Measurements from ENCODE around the gene EMILIN1. TPM values are rescaled to one million over a fixed set of nuclear protein-coding genes. Genes with fewer than 3 reads are reported as not detected.
A peak's percentile ranks its signal among the peaks of the same experiment; 100 is the strongest.

EMILIN1 gene
- total RNA-seq, 1 experiment from 2014 or later: 31.0 TPM

- Histone ChIP-seq H3K4me1 (ENCODE audit: insufficient read depth, low read length, poor library complexity, severe bottlenecking) (peaks cover 7% of the 10 kb centered on the region), H3K36me3 (ENCODE audit: insufficient read depth, low read length, poor library complexity, severe bottlenecking) (peaks cover 29% of the 10 kb centered on the region), H3K4me3 (ENCODE audit: low read depth, low read length, poor library complexity, severe bottlenecking) (peak overlapping the region; percentile 81), H3K9me3 (ENCODE audit: low read depth, low read length, poor library complexity, severe bottlenecking) (no peaks in the 10 kb centered on the region), H3K27me3 (replicated peaks; ENCODE audit: insufficient read depth, low read depth, low read length, poor library complexity) (no peaks in the 10 kb centered on the region), H3K27ac (ENCODE audit: low read depth, low read length, poor library complexity, severe bottlenecking) (peak overlapping the region; percentile 81)
- intact Hi-C loops (cut with micrococcal nuclease; ENCODE audit: unreplicated experiment): no loop called here
- CTCF ChIA-PET: interaction anchor here (0.6 to 1.2 kb wide), 3 partner anchors 49 to 147 kb away, joined by 3 to 9 read pairs (median 4); no protein-coding TSS in a partner anchor
- TSS peak; percentile 44 for BruUV-seq (replicated peaks)
- POLR2A ChIA-PET (ENCODE audit: low non-redundant PET): no interaction called here
- no peak for DNase-seq (ENCODE audit: low spot score)
- TF ChIP-seq, protein P1, sequence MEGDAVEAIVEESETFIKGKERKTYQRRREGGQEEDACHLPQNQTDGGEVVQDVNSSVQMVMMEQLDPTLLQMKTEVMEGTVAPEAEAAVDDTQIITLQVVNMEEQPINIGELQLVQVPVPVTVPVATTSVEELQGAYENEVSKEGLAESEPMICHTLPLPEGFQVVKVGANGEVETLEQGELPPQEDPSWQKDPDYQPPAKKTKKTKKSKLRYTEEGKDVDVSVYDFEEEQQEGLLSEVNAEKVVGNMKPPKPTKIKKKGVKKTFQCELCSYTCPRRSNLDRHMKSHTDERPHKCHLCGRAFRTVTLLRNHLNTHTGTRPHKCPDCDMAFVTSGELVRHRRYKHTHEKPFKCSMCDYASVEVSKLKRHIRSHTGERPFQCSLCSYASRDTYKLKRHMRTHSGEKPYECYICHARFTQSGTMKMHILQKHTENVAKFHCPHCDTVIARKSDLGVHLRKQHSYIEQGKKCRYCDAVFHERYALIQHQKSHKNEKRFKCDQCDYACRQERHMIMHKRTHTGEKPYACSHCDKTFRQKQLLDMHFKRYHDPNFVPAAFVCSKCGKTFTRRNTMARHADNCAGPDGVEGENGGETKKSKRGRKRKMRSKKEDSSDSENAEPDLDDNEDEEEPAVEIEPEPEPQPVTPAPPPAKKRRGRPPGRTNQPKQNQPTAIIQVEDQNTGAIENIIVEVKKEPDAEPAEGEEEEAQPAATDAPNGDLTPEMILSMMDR (conservative IDR thresholded peaks at IDR 0.05; ENCODE audit: low read depth, low read length): no peak
- no peak for TF ChIP-seq EZH2 (IDR thresholded peaks at IDR 0.05; ENCODE audit: borderline replicate concordance, low read depth, low read length, poor library complexity, severe bottlenecking)
Measured at GRCh38 chr2:27133195-27133875, 54.9 kb downstream of the EMILIN1 start.

GRCh38 chr2:27133905-27134780 lies 55.7 kb downstream of the EMILIN1 start, which contains the start of gene PREB:
PREB (minus strand) TSS chr2:27134636; CDS start chr2:27134421, 215 bp downstream.
- Histone ChIP-seq H3K27ac (ENCODE audit: low read depth, low read length, poor library complexity, severe bottlenecking) (peak within 1 kb of the TSS; percentile 81), H3K36me3 (ENCODE audit: insufficient read depth, low read length, poor library complexity, severe bottlenecking) (peaks cover 29% of the 10 kb centered on the region), H3K4me1 (ENCODE audit: insufficient read depth, low read length, poor library complexity, severe bottlenecking) (peaks cover 7% of the 10 kb centered on the region), H3K4me3 (ENCODE audit: low read depth, low read length, poor library complexity, severe bottlenecking) (peak within 1 kb of the TSS; percentile 81), H3K9me3 (ENCODE audit: low read depth, low read length, poor library complexity, severe bottlenecking) (no peaks in the 10 kb centered on the region), H3K27me3 (replicated peaks; ENCODE audit: insufficient read depth, low read depth, low read length, poor library complexity) (no peaks in the 10 kb centered on the region)
- peak; percentile 98 for DNase-seq (ENCODE audit: low spot score)
- no TSS peak for BruUV-seq (replicated peaks)
- TF ChIP-seq, protein P1 (conservative IDR thresholded peaks at IDR 0.05; ENCODE audit: low read depth, low read length): peak; percentile 30; the same call in 1 of the 2 replicates
- no peak for TF ChIP-seq EZH2 (IDR thresholded peaks at IDR 0.05; ENCODE audit: borderline replicate concordance, low read depth, low read length, poor library complexity, severe bottlenecking)
- POLR2A ChIA-PET (ENCODE audit: low non-redundant PET): no interaction called here
- CTCF ChIA-PET: interaction anchor here (0.6 to 1.2 kb wide), 4 partner anchors 48 to 322 kb away, joined by 3 to 9 read pairs (median 5); no protein-coding TSS in a partner anchor
- intact Hi-C loops (cut with micrococcal nuclease; ENCODE audit: unreplicated experiment): no loop called here

DNA sequence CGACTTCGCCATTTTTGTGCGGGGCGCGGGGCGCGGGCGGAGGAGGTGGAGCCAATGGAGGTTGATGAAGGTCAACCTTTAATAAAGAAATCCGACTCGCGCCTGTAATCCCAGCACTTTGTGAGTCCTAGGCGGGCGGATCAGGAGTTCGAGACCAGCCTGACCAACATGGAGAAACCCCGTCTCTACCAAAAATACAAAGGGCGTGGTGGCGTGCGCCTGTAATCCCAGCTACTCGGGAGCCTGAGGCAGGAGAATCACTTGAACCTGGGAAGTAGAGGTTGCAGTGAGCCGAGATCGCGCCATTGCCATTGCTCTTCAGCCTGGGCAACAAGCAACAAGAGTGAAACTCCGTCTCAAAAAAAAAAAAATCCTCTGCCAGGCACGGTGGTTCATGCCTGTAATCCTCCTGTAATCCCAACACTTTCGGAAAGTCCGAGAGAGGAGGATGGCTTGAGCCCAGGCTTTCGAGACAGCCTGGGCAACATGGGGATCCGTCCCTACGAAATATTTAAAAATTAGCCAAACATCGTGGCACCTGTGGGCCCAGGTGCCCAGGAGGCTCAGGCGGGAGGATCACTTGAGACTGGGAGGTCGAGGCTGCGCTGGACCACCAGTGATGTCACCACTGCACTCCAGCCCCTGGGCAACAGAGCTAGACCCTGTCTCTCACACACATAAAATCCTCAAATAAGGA lies 56.5 kb downstream of the EMILIN1 start:
- Histone ChIP-seq H3K4me1 (ENCODE audit: insufficient read depth, low read length, poor library complexity, severe bottlenecking) (peaks cover 7% of the 10 kb centered on the region), H3K36me3 (ENCODE audit: insufficient read depth, low read length, poor library complexity, severe bottlenecking) (peaks cover 29% of the 10 kb centered on the region), H3K9me3 (ENCODE audit: low read depth, low read length, poor library complexity, severe bottlenecking) (no peaks in the 10 kb centered on the region), H3K27ac (ENCODE audit: low read depth, low read length, poor library complexity, severe bottlenecking) (no peak overlapping the region), H3K4me3 (ENCODE audit: low read depth, low read length, poor library complexity, severe bottlenecking) (peak overlapping the region; percentile 81), H3K27me3 (replicated peaks; ENCODE audit: insufficient read depth, low read depth, low read length, poor library complexity) (no peaks in the 10 kb centered on the region)
- TF ChIP-seq, protein P1 (conservative IDR thresholded peaks at IDR 0.05; ENCODE audit: low read depth, low read length): no peak
- TF ChIP-seq EZH2 (IDR thresholded peaks at IDR 0.05; ENCODE audit: borderline replicate concordance, low read depth, low read length, poor library complexity, severe bottlenecking): no peak
- intact Hi-C loops (cut with micrococcal nuclease; ENCODE audit: unreplicated experiment): no loop called here
- DNase-seq (ENCODE audit: low spot score): no peak
- BruUV-seq (replicated peaks): no TSS peak
- ChIA-PET CTCF (interaction anchor here (0.7 kb wide), 1 partner anchor 321 kb away, joined by 6 read pairs; no protein-coding TSS in a partner anchor), POLR2A (ENCODE audit: low non-redundant PET) (no interaction called here)
